Muscle of back (tissue), 11 donors: ENCODE results near the gene CIDEA. TPM values are rescaled to one million over a fixed set of nuclear protein-coding genes. Genes with fewer than 3 reads are reported as not detected.
"Not testable (repeated sequence)": the region's sequence is repeated elsewhere in the genome, so short reads cannot be mapped to it uniquely, and the experiment has no call there.

Experiments used
- DNase-seq, 3 donors: peaks; one replicate each; pipeline versions ENCODE4 v3.0.0 to v3.0.0-alpha.2; 2013
- polyA plus RNA-seq, 10 donors: library from polyadenylated mRNA; unstranded; fragments of 120-200 nt; gene quantifications; one replicate each; pipeline ENCODE4 v1.2.1, GENCODE V29; 2013; ENCODE audit not compliant: insufficient read length in 10 of 10

CIDEA gene
- polyA plus RNA-seq, 10 donors = not detected

DNA sequence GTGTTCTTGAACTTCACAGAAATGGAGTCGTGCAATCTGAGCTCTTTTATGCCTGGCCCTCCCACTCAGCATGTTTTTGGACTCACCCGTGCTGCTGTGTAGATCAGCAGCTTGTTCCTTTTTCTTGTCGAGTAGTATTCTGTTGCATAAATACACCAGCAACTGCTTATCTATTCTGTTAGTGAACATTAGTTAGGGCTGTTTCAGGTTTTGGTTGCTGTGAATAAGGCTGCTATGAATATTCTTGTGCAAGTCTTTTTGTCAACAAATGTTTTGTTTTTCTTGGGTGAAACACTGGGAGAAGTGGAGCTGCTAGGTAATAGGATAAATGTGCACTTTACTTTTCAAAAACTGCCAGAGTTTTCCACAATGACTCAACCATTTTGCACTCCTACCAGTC is 15.3 kb upstream of the CIDEA start:
- DNase-seq = no peak

DNA sequence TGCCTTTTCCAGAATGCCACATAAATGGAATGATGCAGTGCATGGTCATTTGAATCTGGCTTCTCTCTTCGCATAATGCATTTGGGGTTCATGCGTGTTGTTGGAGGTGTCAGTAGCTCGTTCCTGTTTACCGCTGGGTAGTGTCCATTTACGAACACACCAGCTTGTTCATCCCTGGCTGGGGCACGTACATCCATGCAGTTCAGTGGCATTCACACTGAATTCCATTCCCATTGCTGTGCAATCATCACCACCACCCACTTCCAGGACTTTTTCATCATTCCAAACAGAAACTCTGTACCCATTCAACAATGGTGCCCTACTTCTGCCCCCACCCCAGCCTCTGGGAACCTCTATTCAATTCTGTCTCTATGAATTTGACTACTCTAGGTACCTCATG is 14.7 kb upstream of the CIDEA start:
- DNase-seq = no peak

DNA sequence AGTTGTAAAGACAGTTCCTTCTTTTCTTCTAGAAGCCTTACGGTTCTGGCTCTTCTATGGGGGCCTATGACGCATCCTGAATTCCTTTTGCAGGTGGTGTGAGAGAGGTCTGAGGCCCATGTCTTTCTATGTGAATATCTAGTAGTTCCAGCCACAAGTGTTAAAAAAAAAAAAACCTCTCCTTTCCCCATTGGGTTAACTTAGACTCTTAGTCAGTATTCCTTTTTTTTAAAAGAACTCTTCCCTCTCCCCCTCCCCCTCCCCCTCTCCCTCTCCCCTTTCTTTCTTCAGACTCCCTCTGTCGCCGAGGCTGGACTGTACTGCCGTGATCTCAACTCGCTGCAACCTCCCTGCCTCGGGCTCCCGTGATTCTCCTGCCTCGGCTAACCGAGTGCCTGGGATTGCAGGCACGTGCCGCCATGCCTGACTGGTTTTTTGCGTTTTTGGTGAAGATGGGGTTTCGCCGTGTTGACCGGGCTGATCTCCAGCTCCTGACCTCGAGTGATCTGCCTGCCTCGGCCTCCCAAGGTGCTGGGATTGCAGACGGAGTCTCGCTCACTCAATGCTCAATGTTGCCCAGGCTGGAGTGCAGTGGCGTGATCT is 11.4 kb upstream of the CIDEA start:
- DNase-seq = no peak

DNA sequence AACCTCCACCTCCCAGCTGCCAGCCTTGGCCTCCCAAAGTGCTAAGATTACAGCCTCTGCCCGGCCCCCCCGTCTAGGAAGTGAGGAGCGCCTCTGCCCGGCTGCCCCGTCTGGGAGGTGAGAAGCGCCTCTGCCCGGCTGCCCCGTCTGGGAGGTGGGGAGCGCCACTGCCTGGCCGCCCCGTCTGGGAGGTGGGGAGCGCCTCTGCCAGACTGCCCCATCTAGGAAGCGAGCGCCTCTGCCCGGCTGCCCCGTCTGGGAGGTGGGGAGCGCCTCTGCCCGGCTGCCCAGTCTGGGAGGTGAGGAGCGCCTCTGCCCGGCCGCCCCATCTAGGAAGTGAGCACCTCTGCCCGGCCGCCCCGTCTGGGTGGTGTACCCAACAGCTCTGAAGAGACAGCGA is 10.9 kb upstream of the CIDEA start:
- not testable (repeated sequence) for DNase-seq

DNA sequence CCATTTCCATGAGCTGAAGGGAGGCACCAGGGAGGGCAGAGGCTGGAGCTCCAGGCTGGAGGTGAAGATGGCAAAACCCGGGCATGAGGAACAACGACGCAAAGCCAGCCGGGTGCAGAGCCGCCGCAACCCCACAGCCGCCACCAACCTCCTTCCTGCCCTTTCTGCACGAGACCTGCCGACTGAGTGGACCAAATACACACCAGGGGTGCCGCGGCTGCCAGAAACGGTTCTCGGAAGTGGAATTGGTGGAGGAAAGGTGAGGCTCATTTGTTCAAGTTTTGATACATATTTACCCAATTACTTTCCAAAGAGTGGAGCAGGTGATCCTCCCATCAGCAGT is 8.4 kb upstream of the CIDEA start:
- DNase-seq = no peak

DNA sequence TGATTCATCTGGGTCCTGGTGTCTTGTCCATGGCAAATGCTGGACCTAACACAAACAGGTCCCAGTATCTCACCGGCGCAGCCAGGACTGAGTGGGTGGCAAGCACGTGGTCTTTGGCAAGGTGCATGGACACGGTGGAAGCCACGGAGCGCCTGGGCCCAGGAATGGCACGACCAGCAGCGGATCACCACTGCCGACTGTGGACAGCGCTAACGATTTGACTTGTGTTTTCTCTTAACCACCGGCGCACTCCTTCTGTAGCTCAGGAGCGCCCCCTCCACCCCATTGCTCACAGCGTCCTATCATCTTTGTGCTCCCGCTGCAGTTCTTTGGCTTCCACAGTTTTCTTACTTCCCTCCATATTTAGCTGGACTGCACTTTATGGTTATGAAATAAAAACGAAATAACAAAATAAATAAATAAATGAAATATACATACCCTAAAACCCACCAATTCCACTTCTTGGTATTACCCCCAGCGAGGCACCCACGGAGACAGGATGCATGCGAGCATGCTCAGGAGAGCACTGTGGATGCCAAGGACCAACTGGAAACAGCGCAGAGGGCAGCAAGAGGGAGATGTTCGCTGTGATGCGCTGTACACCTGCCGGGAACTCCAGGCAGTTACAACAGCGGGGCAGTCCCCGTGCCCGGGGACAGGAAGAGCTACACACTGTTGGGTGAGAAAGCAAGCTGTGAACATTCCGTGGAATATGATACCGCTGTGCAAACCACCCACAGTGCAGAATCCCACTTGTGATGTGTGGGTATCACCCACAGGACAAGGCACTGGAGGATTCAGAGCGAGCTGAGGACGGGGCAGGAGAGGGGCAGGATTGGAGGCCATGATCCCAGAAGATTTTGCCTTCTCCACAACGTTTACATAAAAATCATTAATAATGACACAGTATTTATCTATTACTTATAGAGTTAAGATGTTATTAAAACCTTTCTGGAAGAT is 7.0 kb upstream of the CIDEA start:
- peak in 1 of 3 donors; percentile 31 for DNase-seq

DNA sequence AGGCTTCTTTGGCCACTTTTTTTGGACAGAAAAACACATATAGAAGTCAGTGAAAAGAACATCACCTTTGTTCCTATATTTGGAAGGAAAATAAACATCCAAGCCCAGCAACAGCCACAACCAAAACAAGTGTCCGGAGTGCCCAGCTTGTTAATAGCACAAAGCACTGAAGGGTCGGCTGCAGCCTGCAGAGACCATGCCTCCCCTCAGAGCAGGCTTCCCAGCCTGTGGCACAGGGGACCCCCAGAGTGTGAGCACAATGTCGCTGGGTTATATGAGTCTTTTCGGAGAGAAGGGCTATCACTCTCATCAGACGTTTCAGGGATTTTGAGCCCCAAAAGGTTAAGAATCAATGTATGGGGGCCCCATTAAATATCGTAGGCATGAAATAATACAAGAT is 6.2 kb upstream of the CIDEA start:
- DNase-seq = no peak

DNA sequence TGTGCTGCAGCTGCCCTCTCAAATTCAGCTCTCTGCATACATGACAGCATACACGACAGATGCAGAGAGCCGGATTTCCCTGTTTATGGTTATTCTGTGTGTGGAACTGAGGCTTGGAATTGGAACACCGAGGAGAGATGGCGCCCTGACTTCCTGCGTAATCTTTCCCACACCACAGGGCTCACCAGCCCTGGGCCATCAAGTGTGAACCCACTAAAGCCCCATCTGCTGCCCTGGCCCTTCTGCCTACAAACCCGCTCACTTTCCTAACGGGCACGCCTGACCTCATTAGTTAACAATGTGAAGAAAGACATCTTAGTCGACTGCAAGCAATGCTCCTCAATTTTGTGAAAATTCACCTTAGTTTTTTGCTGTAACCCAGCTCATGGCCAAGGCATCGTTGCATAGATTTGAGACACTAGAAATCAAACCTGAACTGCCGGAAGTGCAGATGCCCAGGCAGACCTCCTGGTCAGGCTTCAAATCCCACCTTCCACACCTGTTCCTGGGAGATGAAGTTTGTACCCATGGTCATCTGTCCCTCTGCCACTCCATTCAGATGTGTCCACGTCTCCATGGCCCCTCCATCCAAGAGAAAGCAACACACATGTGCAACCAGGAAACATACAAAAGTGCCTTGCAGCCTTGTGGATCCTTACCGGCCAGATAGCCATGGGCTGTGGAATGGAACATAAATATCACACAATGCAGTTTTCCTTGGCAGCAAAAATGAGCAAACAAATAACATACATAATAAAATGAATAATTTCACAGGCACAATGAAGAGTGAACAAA is 5.0 kb upstream of the CIDEA start:
- DNase-seq = no peak

DNA sequence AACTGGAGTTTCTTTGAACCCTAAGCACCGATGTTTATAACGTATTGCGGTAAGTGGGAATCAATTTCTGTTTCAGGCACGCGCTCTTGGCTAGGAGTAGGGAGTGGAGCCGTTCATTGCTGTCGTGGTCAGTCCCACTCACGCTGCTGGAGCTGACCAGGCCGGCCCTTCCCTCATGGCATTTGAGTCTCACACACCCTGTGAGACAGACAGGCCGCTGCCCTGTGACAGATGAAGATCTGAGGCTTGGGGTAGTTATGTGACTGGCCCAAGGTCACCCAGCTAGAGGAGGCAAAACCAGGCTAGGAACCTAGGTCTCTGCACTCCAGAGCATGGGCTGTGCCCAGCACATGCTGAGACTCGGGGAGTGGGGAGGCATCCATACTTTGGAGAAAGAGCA is 2.9 kb upstream of the CIDEA start:
- DNase-seq = no peak

DNA sequence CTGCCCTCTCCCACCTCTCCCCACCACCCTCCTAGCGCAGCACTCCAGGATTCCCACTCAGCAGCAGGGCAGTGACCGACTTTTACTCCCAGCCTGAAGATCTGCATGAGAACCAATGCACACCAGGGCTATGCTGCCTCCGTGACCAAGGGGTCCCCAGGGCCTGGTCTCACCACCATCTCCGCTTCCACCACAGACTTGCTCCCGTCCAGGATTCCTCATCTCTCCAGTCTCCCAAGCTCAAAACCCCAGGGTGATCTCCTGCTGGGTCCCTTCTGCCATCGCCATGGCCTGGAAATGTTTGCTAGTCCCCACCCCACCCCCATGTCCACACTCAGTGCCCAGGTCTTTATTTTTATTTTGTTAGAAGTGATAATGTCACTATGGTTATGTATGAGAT is 2.1 kb upstream of the CIDEA start:
- DNase-seq = no peak

DNA sequence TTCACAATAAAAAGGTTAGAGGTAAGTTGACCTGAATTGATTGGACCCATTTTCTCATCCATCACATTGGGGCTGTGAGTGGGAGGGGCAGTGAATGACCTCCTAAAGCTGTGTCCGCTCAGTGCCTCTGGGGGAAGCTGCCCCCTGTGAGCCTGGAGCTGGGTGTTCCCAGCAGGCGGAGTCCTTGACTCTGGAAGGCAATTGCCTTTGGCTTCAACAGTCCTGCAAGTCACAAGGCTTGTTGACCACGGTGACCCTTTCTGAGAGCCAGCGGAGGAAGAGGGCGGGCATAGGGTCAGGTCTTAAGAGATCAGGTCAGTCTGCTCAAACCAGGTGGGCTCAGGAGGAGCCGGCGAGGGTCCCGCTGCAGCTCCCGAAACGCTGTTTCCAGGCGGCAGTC is 1.1 kb upstream of the CIDEA start:
- no peak for DNase-seq

DNA sequence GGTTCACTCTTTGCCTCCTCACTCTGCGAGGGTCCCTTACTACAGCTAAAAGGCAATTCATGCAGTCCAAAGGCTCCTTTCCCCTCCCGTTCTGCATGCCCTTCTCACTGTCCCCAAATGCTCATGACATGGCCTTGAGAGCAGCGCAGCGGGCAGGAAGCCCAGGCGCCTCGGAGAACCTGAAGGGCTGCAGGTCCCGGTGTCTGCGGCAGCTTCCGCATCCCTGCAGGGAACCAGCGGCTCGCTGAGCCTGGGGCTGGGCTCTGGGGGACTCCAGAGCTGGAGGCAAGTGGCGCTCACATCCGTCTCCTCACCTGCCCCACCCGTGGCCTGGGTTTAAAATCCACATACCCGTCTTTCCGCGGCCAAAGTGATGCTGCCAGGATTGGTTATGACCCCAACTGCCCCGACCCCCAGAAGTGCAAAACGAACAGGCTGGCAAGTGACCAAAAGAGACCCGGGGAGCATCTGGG is 462 bp upstream of the CIDEA start:
- no peak for DNase-seq

DNA sequence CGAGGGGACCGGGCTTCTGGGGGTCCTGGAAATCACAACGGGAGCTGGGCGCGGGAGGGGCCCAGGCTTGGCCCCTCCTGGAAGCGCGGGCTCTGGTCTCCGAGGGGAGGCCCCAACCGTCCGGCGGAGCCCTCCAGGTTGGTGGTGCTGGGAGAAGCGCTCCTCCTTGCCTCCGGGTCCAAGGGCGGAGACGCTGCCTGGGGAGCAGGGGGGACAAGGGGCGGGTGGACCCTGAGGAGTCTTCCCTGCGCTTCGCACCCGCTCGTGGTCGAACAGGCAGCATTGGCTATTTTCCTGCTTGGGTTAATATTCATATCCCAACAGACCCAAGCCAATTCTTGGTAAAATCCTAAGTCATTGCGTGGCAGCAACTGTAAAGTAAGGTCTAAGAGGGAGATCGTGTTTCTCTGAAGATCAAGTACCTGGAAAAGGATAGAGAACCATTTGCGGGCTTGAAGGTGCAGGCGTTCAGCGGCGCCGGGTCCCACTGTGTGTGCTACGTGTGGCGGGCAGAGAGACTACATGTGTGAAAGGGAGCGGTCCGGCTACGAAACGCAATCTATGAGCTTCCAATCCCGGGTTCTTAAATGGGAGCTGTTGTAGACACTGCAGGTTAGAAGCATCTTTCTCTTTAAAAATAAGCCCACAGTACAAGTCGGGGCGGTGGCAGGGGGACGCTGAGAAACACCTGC is 805 bp downstream of the CIDEA start:
- no peak for DNase-seq

DNA sequence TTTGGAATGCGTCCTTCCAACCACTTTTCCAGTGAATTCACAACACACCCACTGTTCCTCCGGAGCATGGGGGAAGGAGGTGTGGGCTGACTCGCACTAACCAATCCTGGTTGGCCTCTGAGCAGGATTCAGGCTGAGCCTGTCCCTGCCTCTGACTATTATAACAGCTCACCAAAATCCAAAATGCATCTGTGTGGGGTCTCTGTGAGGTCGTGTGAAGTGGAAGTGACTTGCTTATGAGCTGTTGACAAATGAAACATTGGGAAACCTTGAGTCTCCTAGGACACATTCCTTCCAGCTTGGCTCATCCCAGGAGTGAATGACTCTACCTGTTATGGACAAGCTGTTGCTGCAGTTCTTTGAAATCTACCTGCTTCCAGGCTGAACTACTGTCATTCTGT is 1.5 kb downstream of the CIDEA start:
- DNase-seq = peak in 1 of 3 donors; percentile 38

DNA sequence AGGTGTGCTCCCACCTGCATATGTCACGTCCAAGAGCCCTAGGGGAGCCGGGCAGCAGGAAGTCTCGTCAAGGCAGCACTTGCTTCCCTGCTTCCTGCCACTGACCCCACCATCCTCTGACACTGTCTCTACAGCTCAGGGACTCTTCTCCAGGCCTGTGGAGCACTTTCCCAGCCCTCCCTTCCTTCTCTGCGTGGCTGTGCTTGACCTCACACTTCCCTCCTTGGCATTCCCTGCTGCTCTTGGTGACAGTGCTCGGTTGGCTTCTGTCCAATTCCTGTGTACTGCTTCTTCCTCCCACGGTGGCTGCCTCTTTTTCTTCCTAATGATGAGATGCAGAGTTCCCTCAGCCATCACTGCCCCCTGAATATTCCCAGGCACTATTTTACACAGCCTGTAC is 2.8 kb downstream of the CIDEA start:
- no peak for DNase-seq

DNA sequence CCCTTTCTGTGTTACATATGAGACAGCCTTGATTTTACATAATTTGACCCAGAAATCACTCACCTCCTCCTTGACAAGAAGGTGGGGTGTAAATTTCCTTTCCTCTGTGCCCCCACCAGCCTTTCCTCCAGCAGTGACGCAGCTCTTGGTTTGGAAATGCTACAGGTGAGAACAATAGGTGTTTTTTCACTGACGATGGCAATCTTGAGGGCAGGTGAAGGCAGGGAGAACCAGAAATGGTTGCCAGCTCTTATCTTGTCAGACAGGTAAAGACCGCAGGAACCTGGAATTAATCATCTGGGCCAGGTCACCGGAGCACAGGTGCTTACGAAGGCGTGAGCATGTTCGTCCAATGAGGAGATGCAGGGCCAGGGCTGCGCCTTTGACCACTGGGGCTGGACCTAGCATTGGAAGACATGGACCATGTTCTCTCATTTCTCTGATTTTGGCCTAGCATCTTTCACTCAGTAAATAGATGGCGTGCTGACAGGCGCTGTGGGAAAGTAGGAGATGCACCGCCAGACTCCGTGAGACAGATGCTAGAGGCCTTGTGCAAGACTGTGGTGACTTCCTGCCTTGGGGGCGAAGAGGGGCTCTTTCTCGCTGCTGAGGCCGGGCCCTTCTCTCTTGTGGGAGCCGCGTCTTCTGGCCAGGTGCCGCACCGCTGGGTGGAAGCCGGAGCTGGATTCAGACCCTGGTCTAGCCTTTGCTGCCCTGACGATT is 4.0 kb downstream of the CIDEA start:
- DNase-seq = no peak

DNA sequence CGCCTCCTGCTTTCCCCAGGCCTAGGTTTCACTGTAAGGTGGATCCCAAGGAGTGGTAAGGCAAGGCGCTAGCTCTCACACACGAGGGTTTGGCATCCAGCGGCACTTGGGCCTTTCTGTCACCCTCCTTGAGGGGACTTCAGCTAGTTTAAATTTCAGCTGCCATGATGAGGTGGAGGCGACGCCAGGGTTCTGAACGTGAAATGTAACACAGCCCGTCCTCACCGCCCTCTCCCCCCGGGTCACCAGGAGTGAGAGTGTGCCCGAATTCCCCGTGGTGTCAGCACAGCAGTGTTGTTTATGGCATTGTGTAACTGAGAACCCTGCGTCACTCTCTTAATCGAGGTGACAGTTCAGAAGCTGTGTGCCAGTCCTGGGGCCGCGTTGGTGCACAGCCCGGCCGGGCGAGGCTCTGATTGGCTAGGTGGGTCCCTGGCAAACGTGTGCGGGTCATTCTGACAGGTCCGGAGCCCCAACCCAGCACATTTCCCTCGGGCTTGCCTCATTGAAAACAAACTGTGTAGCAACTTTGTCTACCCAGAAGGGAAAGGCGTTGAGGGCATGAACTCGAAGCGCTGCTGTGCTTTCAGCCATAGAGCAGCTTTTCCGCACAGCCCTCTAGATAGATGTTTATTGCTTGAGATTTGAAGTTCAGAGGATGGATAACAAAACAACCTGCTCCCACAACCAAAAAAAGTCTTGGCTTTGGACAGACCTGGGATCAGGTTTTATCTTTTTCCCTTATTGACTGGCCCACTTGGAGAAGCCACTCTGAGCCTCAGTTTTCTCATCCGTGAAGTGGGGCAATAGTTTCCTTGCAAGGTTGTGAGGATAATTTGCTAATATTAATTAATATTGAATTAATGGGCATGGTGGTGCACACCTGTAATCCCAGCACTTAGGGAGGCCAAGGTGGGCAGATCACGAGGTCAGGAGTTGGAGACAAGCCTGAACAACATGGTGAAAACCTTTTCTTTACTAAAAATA is 4.9 kb downstream of the CIDEA start:
- no peak for DNase-seq

DNA sequence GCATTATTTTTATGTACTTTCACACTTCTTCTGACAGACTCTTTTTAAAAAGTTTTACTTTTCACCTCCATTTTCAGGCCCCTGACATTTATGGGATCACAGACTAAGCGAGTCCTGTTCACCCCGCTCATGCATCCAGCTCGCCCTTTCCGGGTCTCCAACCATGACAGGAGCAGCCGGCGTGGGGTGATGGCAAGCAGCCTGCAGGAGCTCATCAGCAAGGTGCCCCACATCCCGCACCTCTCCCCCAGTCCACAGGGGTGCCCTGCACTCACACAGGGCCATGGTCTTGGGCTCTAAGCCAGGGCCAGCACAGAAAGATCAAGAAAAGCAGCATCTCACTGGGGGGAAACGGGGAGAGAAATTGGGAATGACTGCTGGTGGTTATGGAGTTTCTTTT is 8.6 kb downstream of the CIDEA start:
- no peak for DNase-seq

DNA sequence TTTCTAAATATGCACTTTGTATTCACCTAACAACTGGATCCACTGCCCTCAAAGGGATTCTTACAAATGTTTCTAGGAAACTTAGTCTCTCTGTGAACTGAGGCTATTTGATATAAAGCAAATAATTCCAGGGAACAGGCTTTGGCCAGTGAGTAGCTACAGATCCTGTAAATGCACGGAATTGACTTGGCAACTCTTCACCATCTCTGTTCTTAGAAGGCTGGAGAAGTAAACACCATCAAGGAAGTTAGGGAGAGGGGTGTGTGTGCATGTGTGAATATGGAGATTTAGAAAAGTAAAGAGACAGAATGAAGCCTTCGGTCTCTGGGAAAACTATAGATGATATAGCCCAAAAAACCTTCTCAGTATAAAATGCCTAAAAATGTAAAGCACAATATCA is 10.7 kb downstream of the CIDEA start:
- no peak for DNase-seq
